Hindlimb muscle (tissue), 1 donor: ENCODE results near the gene FOXK1. TPM values are rescaled to one million over a fixed set of nuclear protein-coding genes. Genes with fewer than 3 reads are reported as not detected.
A peak's percentile ranks its signal among the peaks of the same experiment; 100 is the strongest.

Experiments used
- DNase-seq: peaks from one replicate; pipeline ENCODE4 v3.0.0-alpha.2; 2013
- polyA plus RNA-seq: library from polyadenylated mRNA; unstranded; fragments of 120-200 nt; gene quantifications from one replicate; pipeline ENCODE4 v1.2.1, GENCODE V29; 2013; ENCODE audit not compliant: insufficient read length

FOXK1 gene
- polyA plus RNA-seq, 1 donor = 25.6 TPM

DNA sequence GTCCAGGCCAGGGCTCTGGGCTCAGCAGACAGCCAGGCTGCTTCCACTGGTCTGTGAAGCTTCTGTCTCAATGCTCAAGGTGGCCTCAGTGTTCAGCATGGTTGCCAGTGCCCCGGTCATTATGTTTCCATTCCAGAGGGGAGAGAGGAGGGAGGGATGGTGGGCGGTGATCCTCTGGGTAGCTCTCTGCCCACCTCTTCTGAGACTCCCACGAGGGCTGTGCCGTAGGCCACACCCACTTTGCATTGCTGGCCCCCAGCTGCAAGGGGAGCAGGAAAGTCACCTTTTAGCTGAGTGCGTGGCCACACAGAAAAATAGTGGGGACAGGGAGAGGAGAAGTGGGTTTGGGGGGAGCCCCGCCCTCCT is 42.5 kb downstream of the FOXK1 start:
- no peak for DNase-seq

DNA sequence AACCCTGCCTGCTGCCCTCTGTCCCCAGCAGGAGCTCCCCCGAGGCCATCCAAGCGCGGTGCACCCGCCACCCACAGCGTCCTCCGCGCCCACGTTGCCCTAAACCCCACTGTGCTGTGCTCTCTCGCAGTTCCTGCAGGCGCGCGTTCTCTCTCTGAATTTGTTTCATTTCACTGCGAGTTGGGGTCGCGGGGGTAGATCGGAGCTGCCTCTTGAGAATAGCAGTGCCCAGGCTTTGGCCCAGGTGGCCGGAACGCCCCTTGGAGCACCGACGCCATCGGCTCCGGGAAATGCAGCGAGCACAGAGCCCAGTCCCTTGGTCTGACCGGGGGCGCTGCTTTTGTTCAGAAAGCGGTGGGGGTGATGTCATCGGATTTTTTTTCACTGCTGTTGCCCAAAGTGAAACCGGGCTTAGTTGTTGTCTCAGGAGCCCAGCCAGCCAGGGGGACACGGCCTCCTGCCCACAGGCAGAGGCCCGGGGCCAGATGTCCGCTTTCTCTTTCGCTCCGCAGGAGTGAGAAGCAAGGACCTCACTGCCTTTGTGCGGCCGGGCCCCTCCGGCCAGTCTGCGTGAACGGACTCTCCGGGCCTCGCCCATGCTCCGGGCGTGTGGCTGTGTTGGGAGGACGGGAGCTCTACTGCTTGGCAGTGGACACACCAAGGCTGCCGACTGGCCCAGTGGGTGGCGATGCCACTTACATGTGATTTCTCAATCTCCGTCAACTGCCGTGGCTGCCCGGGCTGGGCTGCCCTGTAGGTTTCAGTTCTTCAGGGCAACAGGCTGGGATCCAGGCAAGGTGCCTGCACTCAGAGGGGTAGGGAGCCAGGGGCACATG is 43.1 kb downstream of the FOXK1 start:
- DNase-seq = peak; percentile 80

DNA sequence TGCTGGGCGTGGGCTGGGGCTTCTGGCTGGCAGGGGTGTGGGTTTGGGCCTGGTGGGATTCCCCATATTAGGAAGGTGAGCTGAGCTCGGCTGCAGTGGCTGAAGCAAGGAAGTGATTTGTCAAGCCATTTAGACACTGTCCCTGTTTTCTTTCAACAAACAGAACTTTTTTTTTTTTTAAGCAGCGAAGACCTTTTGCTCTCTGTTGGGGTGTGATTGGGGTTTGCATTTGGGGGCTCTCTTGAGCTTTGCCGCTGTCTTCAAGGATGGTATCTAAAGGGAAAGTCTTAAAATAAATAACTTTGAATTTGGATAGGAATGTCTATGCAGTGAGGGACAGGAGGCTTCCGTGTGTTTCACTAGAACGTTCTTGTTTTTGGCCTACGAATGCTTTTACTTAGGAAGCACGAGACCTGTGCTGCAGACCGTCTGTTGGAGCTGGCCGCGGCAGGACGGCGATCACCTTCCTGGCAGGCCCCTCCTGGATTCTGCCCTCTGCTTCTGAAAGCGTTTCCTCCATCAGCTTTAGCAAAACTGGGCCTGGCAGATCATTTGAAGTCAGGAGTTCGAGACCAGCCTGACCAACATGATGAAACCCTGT is 43.9 kb downstream of the FOXK1 start:
- peak; percentile 40 for DNase-seq

DNA sequence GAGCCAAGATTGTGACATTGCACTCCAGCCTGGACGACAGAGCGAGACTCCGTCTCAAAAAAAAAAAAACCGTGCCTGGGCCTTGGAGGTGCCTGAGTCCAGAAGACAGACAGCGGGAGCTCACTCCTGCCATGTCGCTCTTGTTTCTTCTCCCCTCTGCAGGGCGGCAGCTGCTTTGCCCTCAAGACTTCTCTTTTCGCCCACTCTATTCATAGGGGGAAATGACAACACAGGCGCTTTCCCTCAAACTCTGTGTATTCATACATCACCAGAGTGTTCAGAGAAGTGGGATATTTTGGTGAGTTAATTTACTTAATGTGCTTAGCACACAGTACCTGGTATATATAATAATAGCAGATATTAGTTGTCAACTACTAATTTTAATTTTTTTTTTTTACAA is 44.5 kb downstream of the FOXK1 start:
- DNase-seq = no peak

DNA sequence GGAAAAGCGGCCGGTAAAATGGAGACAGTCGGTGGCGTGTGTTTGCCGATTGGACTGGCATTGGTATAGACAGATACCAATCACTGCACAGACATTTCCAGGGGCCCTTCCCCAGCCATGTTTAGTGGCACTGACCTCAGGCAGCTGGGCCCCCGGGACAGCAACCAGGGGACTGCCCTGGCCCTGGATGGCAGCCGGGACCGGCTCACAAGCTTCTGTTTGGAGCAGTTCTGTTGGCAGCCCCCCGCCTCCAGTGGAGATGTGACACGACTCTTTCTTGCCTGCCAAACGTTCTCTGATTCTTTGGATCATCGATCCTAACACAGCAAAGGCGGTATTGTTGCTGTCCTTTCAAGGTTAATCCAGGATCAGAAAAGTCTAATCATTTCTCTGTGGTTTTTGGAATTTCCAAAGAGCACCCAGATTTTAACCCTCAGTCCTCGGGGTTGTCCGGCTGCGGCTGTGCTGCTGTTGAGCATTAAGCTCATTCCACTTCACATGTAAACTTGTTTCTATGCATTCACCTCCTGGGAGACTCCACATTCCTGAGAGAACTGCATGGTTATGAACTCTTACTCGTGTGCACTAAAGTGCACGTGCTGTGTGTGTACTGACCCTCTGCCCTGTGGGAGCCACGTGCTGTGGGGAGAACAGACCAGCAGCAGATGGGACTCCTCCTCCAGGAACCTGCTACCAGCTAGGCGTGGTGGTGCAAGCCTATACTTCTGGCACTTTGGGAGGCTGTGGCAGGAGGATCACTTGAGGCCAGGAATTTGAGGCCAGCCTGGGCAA is 46.0 kb downstream of the FOXK1 start:
- no peak for DNase-seq

DNA sequence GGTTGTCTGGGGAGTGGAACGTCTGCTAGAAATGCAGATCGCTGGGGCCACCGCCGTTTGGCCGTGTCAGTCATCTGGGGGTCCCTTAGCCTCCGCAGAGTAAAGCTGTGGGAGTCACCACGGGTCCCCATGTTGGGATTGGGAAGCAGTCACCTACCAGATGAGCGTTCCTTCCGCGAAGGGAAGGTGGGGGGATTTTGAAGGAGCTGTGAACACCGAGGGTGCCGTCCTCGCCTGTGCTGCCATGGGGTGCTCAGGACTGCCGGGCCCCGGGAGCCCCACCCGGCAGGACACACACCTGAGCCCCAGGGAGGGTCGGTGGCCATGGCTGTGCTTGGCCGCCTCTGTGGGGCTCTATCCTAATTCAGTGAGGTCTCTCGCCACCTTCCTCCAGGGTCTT is 47.2 kb downstream of the FOXK1 start:
- DNase-seq = no peak

DNA sequence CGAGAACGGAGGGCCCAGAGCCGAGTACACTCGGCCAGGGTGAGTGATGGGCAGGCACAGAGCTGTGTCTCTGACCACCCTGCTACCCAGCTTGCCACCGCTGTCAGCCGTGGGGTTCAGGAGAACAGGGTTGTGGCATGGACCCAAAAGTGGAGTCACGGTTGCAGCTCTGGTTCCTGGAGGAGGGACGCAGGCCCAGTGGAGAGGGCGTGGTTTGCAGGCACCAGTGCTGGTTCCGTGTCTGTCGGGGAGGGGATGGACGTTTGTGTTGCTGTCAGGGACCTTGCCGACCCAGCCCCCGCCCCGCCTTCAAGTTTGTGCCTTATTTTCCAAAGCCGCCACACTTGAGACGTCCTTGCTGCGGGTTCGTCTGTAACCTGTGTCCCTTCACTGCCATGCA is 48.2 kb downstream of the FOXK1 start:
- DNase-seq = no peak

DNA sequence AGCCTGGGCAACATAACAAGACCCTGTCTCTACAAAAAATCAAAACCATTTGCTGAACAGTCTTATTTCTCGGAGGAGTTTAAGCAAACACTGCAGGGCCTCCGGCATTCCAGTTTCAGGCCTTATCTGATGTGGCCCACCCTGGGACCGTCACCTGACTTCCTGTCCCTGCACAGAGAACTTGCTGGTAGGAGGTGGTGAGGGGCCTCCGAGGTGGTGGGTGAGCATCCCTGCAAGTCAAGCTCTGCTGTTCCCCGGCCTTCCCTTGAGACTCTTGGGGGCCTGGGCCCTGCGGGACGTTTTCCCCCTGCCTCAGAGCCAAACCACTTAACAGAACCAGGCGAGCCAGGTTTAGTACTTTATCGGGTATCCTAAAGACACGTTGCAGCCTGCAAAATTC is 48.9 kb downstream of the FOXK1 start:
- no peak for DNase-seq

DNA sequence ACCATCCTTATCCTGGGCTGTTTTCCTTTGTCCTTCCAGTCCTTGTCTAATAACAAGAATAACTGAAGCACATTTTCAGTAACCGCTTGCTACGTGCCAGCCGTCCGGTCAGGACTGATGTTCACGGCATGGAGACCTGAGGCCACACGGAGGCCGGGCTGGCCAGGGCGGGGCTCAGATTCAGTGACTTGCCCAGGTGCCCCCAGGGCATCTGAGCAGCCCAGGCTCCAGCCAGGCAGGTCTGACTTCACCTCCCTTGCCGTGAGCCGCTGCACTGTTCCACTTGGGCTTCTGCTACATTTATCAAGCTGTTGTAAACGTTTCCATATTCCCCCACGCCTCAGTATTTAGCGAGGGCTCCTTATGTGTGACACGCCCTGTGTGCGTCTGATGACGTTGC is 49.7 kb downstream of the FOXK1 start:
- no peak for DNase-seq

DNA sequence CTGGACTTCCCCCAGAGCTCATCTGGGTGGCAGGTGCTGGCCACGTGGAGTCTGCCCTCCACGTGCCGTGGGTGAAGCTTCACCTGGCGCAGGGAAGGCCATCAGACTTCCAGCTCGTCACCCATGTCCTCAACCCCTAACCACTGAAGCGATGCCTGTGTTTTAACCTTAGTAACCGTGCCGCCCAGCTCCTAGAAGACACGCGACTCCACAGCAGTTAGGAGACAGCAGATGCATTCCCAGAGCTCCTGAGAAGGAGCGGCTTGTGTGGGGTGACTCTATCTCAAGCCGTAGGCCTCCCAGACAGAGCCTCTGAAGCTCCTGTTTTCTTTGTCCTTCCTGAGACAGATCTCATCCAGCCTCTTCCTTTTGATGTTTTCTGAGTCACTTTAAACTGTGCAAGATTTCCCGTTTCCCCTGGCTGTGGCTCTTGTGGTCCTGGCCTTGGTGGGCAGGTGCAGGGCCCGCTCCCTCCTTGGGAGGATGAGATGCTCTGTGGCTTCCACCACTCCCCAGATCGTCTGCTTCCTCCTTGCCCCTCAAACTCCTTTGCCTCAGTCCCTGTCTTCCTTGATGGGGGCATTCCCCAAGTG is 51.9 kb downstream of the FOXK1 start:
- DNase-seq = no peak

DNA sequence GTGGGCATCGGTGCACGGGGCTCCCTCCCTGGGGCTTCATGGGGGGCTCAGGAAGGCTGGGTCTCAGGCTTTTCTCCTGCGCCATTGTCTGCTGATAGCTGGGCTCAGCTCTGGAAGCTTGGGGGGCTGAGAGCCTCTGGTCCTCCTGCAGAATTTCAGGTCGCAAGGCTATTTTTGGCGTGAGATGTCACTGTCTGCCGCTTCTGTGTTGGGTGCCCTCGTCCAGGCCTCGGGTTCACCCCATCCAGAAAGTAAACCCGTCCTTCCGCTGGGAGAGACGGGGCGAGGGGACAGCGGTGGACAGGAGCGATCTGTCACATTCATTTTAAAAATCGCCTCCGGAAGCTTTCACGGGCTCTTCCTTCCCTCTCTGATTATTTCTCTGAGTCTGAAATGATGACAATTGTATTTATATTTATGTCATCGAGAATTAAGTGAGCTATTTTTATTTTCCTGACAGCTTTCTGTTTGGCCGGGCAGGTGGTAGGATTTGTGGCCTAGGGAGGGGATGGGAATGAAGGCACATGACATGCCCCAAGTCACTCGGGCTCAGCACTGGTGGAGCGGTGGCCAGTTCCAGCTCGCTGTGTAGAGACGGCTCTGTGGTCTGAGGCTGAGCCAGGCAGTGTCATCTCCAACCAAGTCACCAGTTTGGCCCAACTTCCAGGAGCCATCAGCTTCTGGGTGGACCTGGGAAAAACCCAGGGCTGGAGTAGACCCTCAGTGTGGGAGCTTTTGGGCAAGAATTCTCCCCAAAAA is 52.7 kb downstream of the FOXK1 start:
- DNase-seq = no peak

DNA sequence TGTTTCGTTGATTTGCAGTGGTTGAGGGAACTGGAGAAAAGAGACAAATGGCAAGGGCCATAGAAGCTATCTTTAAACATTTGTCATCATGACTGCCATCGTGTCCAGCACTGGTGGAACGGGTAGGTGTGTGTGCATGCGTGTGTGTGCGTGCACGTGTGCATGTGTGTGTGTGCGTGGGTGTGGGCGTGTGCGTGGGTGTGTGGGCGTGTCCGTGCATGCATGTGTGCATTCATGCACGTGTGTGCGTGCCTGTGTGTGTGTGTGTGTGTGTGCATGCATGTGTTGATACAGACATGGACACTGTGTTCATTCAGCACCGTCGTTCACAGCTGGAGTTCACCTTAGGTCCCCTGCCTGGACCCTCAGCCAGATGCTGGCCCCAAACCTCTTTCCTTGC is 55.2 kb downstream of the FOXK1 start:
- no peak for DNase-seq

DNA sequence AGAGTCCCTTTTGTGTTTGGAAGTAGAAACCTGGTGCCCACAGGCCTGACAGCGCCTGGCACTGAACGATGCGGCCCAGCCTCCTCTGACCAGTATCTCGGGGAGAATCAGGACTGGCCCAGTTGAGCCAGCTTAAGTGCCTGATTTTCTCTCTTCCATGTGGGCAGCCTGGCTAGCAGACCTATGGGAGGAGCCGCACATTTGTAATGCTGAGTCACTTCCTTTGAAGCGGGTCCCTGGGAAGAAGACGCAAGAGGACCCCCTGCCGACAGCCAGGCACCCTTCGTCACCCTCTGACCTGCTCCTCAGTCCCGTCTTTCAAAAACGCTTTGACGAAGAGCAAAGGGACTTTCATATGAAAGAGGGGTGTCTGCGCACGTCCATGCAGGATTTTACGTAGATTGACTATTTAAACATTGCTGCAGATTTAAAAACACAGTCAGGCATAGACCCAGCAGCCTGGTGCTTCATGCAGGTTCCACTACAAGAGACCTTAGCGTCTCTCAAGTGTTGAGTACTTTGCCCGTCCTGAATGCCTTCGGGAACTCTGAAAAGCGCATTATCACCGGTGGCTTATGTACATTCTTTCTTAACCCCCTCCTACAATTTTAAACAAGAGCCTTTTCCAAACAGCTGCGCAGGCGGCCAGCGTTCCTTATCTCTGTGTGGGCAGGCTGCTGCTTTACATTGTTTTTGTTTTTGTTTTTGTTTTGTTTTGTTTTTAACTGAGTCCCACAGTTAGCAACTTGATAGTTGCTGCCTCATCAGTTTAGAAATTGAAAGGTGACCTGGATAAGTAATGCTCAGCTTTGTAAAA is 56.8 kb downstream of the FOXK1 start:
- no peak for DNase-seq

DNA sequence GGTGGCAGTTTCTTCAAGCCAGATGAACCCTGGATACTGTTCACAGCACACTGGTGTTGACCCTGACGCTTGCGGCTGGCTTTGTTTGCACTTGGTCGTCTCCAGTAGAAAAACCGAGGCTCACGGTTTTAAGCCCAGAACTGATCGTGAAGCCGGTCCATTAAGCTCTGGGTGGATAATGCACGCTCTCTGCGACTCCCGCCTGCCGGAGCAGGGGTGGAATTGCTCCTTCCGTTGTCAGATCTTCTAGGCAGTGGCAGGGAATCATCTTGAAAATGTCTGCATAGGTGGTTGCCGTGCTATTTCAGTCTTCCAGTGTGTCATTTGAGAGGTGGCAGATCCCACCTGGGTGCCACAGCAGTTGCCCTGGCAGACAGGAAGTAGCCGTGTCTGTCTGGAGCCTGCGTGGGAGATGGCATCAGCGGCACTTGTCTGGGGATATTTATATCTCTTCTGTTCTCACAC is 57.5 kb downstream of the FOXK1 start:
- no peak for DNase-seq

DNA sequence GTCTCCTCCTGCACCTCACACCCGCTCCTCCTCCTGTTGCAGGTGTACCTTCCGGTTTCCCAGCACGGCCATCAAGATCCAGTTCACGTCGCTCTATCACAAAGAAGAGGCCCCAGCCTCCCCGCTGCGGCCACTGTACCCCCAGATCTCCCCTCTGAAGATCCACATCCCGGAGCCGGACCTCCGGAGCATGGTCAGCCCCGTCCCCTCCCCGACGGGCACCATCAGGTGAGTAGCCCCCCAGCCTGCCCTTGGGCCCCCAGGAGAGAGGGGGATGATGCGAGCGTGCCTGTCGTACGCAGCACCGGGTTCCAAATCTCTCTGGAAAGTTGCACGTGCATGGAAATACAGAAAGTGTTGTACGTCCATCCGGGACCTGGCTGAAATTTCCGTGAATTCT is 58.7 kb downstream of the FOXK1 start:
- DNase-seq = no peak

DNA sequence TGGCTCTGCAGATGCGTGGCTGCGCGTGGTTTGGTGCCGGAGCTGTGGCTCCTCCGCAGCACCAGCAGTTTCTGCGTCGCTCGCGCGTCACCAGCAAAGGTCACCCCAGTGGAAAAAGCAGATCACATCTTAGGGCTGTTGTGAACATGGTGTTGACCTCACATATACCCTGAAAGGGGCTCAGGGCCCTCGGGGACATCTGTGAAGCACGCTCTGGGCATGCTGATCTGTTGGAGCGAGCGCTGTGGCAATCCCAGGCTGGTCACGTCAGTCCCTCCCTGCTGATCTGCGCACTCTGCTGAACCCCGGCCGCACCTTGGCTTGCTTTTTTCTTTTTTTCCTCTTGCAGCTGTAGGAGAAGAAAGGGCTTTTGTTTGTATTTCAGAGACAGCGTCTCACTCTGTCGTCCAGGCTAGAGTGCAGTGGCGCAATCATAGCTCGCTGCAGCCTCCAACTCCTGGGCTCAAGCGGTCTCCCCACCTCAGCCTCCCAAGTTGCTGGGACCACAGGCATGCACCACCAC is 60.0 kb downstream of the FOXK1 start:
- DNase-seq = no peak

DNA sequence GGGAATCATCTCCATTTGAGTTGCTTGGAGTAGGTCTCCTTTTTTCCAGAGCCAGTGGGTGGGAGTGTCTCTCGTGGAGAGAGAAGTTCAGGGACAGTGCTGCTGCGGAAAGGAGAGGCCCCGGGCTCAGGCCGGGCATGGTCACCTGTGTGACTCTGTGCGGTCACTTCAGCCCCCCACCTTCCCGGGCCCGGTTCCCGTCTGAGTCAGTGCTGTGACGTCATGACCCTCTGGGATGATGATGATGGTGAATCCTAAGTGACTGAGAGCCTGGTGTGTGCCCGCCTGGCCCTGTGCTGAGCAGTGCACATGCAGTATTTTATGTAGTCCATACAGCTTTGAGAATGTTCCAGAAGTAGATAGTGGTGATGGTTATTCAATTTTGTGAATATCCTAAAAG is 60.8 kb downstream of the FOXK1 start:
- DNase-seq = no peak

DNA sequence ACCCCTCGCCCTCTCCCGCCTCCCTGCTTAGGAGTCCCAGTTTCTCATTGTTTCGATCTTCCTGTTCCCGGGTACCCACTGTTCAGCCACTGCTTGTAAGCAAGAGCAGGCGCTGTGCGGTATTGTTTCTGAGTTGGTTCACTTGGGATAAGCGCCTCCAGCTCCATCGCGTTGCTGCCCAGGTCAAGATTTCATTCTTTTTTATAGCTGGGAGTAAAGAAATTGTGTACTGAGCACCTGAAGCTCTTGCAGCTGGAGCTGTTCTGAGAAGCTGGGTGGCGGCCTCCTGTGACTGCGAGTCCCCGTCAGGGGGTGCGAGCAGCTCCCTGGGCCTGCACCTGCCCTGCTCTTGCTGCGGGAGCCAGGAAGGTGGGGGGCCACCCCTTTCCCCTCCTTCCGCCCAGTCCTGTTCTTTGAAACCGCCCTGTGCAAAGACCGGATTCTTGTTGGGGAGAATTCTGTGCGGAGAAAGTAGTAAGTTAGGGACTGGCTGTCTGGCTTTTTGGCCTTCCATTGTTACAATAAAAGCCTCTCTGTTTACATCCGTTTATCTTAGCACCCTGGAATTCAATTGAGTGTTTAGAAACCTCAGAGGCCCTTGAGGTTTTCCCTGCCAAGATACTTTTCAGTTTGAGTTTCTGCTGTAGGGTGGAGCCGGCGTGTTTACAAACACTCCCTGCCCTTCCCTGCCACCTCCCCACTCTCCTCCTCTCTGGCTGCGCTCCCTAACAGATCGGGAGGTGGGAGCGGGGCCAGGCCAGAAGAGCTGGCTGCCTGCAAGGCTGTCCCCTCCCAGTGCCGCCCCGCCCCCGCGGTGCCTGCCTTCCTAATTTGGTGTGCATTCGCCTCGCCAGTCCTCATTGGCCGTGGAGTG is 62.5 kb downstream of the FOXK1 start:
- DNase-seq = peak; percentile 95

DNA sequence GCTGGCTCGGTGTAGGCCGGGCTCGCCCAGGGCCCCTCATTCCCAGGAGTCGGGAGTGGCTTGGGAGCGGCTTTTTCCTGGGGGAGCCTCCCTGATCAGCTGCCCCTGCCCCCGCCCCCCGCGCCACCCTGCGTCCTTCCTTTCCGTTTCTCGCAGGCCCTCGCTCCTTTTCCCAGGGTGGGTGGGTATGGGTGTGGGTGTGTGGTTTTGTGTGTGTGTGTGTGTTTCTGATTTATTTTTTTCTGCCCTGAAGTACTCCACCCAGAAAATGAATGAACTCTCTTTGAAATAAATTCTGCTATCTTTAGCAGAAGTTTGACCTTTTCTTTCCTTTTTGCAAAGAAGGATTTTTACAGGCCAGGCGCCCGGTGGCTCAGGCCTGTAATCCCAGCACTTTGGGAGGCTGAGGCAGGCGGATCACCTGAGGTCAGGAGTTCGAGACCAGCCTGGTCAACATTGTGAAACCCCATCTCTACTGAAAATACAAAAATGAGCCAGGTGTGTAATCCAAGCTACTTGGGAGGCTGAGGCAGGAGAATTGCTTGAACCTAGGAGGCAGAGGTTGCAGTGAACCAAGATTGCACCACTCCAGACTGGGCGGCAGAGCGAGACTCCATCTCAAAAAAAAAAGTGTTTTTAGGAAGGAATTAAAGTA is 63.3 kb downstream of the FOXK1 start:
- no peak for DNase-seq
